Mesenchymal stem cell (in vitro differentiated cells and primary cell): ENCODE data around the gene CD109.

Experiments used
- DNase-seq: peaks from one replicate; pipeline ENCODE4 v3.0.0-alpha.2; 2013
- H2AFZ ChIP-seq: one replicate; pipeline ENCODE4 v1.6.1; 2013; ENCODE audit warnings: low read depth, mild to moderate bottlenecking, control low read depth, inconsistent platforms, low read length, moderate library complexity
- H2AK5ac ChIP-seq: 2 replicates; pipeline ENCODE4 v1.6.1; 2013; ENCODE audit warnings: low read length, moderate library complexity, mild to moderate bottlenecking, inconsistent platforms; ENCODE audit not compliant: severe bottlenecking
- H2BK120ac ChIP-seq: one replicate; pipeline ENCODE4 v1.6.1; 2013; ENCODE audit warnings: low read depth, mild to moderate bottlenecking, inconsistent platforms, low read length, moderate library complexity
- H2BK12ac ChIP-seq, 2 experiments: one replicate each; pipeline ENCODE4 v1.6.1; 2013; ENCODE audit warnings: inconsistent platforms in 2 of 2, low read length in 2 of 2, mild to moderate bottlenecking in 2 of 2, moderate library complexity in 2 of 2, control low read depth in 1 of 2
- H2BK15ac ChIP-seq: one replicate; pipeline ENCODE4 v1.6.1; 2013; ENCODE audit warnings: mild to moderate bottlenecking, low read depth, inconsistent platforms; ENCODE audit not compliant: poor library complexity, severe bottlenecking
- H2BK5ac ChIP-seq: 2 replicates; pipeline ENCODE4 v1.6.1; 2013; ENCODE audit warnings: low read depth, mild to moderate bottlenecking, low read length, control low read depth, inconsistent platforms; ENCODE audit not compliant: poor library complexity, severe bottlenecking
- H3K14ac ChIP-seq, 2 experiments: one replicate each; pipeline ENCODE4 v1.6.1; 2013; ENCODE audit warnings: inconsistent platforms in 2 of 2, low read length in 2 of 2, control low read depth in 1 of 2, mild to moderate bottlenecking in 1 of 2, moderate library complexity in 1 of 2
- H3K18ac ChIP-seq, 2 experiments: one replicate each; pipeline ENCODE4 v1.6.1; 2013; ENCODE audit warnings: inconsistent platforms in 2 of 2, low read length in 2 of 2, control low read depth in 1 of 2, low read depth in 1 of 2, mild to moderate bottlenecking in 1 of 2
- H3K23ac ChIP-seq, 2 experiments: one replicate each; pipeline ENCODE4 v1.6.1; 2013; ENCODE audit warnings: inconsistent platforms in 2 of 2, low read length in 2 of 2, mild to moderate bottlenecking in 2 of 2, moderate library complexity in 2 of 2, control low read depth in 1 of 2
- H3K27ac ChIP-seq: 2 replicates; pipeline ENCODE4 v1.5.1; 2013; ENCODE audit warnings: mild to moderate bottlenecking, moderate library complexity, low read length, control low read depth, inconsistent platforms; ENCODE audit not compliant: poor library complexity, severe bottlenecking
- H3K27me3 ChIP-seq, 2 experiments: 2 replicates each; pipeline versions ENCODE4 v1.6.1 to v1.7.0; 2013; ENCODE audit warnings: low read length in 2 of 2, mild to moderate bottlenecking in 2 of 2, moderate library complexity in 2 of 2, control low read depth in 1 of 2, inconsistent platforms in 1 of 2; ENCODE audit not compliant: control insufficient read depth in 1 of 2, insufficient read depth in 1 of 2
- H3K36me3 ChIP-seq, 2 experiments: 2 replicates each; pipeline versions ENCODE4 v1.6.1 to v1.7.0; 2013; ENCODE audit warnings: low read length in 2 of 2, control low read depth in 1 of 2, inconsistent platforms in 1 of 2, low read depth in 1 of 2, mild to moderate bottlenecking in 1 of 2; ENCODE audit not compliant: insufficient read depth in 2 of 2, control insufficient read depth in 1 of 2
- H3K4ac ChIP-seq, 2 experiments: one replicate each; pipeline ENCODE4 v1.6.1; 2013; ENCODE audit warnings: inconsistent platforms in 2 of 2, low read length in 2 of 2, mild to moderate bottlenecking in 2 of 2, moderate library complexity in 2 of 2, control low read depth in 1 of 2, low read depth in 1 of 2
- H3K4me1 ChIP-seq: 2 replicates; pipeline ENCODE4 v1.6.1; 2013; ENCODE audit warnings: low read depth, low read length, control low read depth; ENCODE audit not compliant: control insufficient read depth, insufficient read depth
- H3K4me2 ChIP-seq: 2 replicates; pipeline ENCODE4 v1.6.1; 2013; ENCODE audit warnings: low read length, mild to moderate bottlenecking, inconsistent platforms; ENCODE audit not compliant: poor library complexity, severe bottlenecking
- H3K4me3 ChIP-seq, 2 experiments: 2 replicates each; pipeline versions ENCODE4 v1.5.1 to v1.7.0; 2013; ENCODE audit warnings: low read length in 2 of 2, mild to moderate bottlenecking in 2 of 2, control low read depth in 1 of 2, low read depth in 1 of 2; ENCODE audit not compliant: insufficient read depth in 1 of 2
- H3K79me1 ChIP-seq: replicated peaks from 2 replicates; pipeline ENCODE4 v1.6.1; 2013; ENCODE audit warnings: mild to moderate bottlenecking, control low read depth, low read length, inconsistent platforms; ENCODE audit not compliant: poor library complexity, severe bottlenecking
- H3K9ac ChIP-seq: 2 replicates; pipeline ENCODE4 v1.7.0; 2013; ENCODE audit warnings: mild to moderate bottlenecking, low read length, moderate library complexity
- H3K9me3 ChIP-seq: 2 replicates; pipeline ENCODE4 v1.7.0; 2013; ENCODE audit warnings: mild to moderate bottlenecking, low read length; ENCODE audit not compliant: control insufficient read depth
- H4K8ac ChIP-seq: one replicate; pipeline ENCODE4 v1.6.1; 2013; ENCODE audit warnings: inconsistent platforms, mild to moderate bottlenecking, low read length, moderate library complexity
- H4K91ac ChIP-seq: one replicate; pipeline ENCODE4 v1.6.1; 2013; ENCODE audit warnings: mild to moderate bottlenecking, low read length, inconsistent platforms
- WGBS: methylation state at CpG from one replicate; pipeline ENCODE4 v1.1.7; 2013; ENCODE audit warnings: mixed read lengths; 5-methylcytosine and 5-hydroxymethylcytosine counted together

CD109 gene

GRCh38 chr6:73666393-73666792 lies 29.6 kb upstream of the CD109 start:
- no peak overlapping the region for H3K4me3 ChIP-seq
- H3K79me1 ChIP-seq = no peaks in the 10 kb centered on the region

GRCh38 chr6:73667798-73668197 lies 28.2 kb upstream of the CD109 start:
- Histone ChIP-seq H3K23ac (no peak overlapping the region), H3K4me2 (no peak overlapping the region), H2AK5ac (no peak overlapping the region), H3K27me3 (no peaks in the 10 kb centered on the region), H4K91ac (no peak overlapping the region), H3K4ac (no peak overlapping the region), H3K36me3 (no peaks in the 10 kb centered on the region), H3K4me3 (no peak overlapping the region), H3K9me3 (no peaks in the 10 kb centered on the region), H2AFZ (no peak overlapping the region), H3K4me1 (no peaks in the 10 kb centered on the region), H2BK5ac (no peak overlapping the region), H3K79me1 (no peaks in the 10 kb centered on the region), H3K9ac (no peak overlapping the region), H2BK120ac (no peak overlapping the region), H4K8ac (no peak overlapping the region), H3K14ac (no peak overlapping the region), H3K18ac (no peak overlapping the region), H2BK15ac (no peak overlapping the region), H3K27ac (no peak overlapping the region), H2BK12ac (no peak overlapping the region)
- WGBS = no CpG with 5 or more reads among the region's 1 CpG
- DNase-seq = no peak

More at GRCh38 chr6:73666393-73666792, 29.6 kb upstream of the CD109 start:
- no peaks in the 10 kb centered on the region for H3K36me3 ChIP-seq
- H3K23ac ChIP-seq = no peak overlapping the region
- no peak overlapping the region for H2BK15ac ChIP-seq
- H3K9me3 ChIP-seq = no peaks in the 10 kb centered on the region
- H2BK120ac ChIP-seq = no peak overlapping the region
- H3K27me3 ChIP-seq = no peaks in the 10 kb centered on the region
- H3K18ac ChIP-seq = no peak overlapping the region
- H3K4ac ChIP-seq = no peak overlapping the region
- no peak for DNase-seq
- no peak overlapping the region for H3K9ac ChIP-seq
- H2AK5ac ChIP-seq = no peak overlapping the region
- no peak overlapping the region for H2AFZ ChIP-seq
- H4K91ac ChIP-seq = no peak overlapping the region
- H2BK12ac ChIP-seq = no peak overlapping the region
- no peak overlapping the region for H2BK5ac ChIP-seq
- no peak overlapping the region for H3K27ac ChIP-seq
- H3K4me2 ChIP-seq = no peak overlapping the region
- H3K4me1 ChIP-seq = no peaks in the 10 kb centered on the region
- H3K14ac ChIP-seq = no peak overlapping the region
- H4K8ac ChIP-seq = no peak overlapping the region
- WGBS = no CpG with 5 or more reads among the region's 2 CpGs

GRCh38 chr6:73669005-73669404 lies 27.0 kb upstream of the CD109 start:
- H2AK5ac ChIP-seq = no peak overlapping the region
- no peaks in the 10 kb centered on the region for H3K27me3 ChIP-seq
- no peak overlapping the region for H4K91ac ChIP-seq
- no peak for DNase-seq
- no peaks in the 10 kb centered on the region for H3K79me1 ChIP-seq
- WGBS = no CpG with 5 or more reads among the region's 1 CpG
- H3K9me3 ChIP-seq = no peaks in the 10 kb centered on the region
- H2AFZ ChIP-seq = no peak overlapping the region
- no peak overlapping the region for H2BK12ac ChIP-seq
- no peak overlapping the region for H3K4ac ChIP-seq
- H3K36me3 ChIP-seq = no peaks in the 10 kb centered on the region
- H3K4me1 ChIP-seq = no peaks in the 10 kb centered on the region
- no peak overlapping the region for H3K9ac ChIP-seq
- no peak overlapping the region for H3K4me2 ChIP-seq
- no peak overlapping the region for H3K27ac ChIP-seq
- H4K8ac ChIP-seq = no peak overlapping the region
- no peak overlapping the region for H3K14ac ChIP-seq
- H2BK5ac ChIP-seq = no peak overlapping the region
- no peak overlapping the region for H2BK120ac ChIP-seq
- H3K23ac ChIP-seq = no peak overlapping the region
- H2BK15ac ChIP-seq = no peak overlapping the region
- no peak overlapping the region for H3K18ac ChIP-seq
- H3K4me3 ChIP-seq = no peak overlapping the region

- H4K8ac ChIP-seq = no peak overlapping the region
- DNase-seq = no peak
- no peak overlapping the region for H4K91ac ChIP-seq
- no peak overlapping the region for H2BK15ac ChIP-seq
- H3K4me1 ChIP-seq = no peaks in the 10 kb centered on the region
- H3K9ac ChIP-seq = no peak overlapping the region
- no peaks in the 10 kb centered on the region for H3K27me3 ChIP-seq
- H3K14ac ChIP-seq = no peak overlapping the region
- H3K27ac ChIP-seq = no peak overlapping the region
- H3K79me1 ChIP-seq = no peaks in the 10 kb centered on the region
- no peak overlapping the region for H2BK120ac ChIP-seq
- no peak overlapping the region for H3K4ac ChIP-seq
- no peak overlapping the region for H2AK5ac ChIP-seq
- no peak overlapping the region for H2BK5ac ChIP-seq
- H2BK12ac ChIP-seq = no peak overlapping the region
- H3K9me3 ChIP-seq = no peaks in the 10 kb centered on the region
- no peak overlapping the region for H3K23ac ChIP-seq
- WGBS = 90% methylated on average over 6 of the region's 8 CpGs
- H2AFZ ChIP-seq = no peak overlapping the region
- H3K4me3 ChIP-seq = no peak overlapping the region
- H3K18ac ChIP-seq = no peak overlapping the region
- no peaks in the 10 kb centered on the region for H3K36me3 ChIP-seq
- H3K4me2 ChIP-seq = no peak overlapping the region
These were observed 23.9 kb upstream of the CD109 start for GRCh38 chr6:73671911-73672685.
